Liver (tissue), 9 donors: Measurements from ENCODE around the gene RRAGB. TPM values are rescaled to one million over a fixed set of nuclear protein-coding genes. Genes with fewer than 3 reads are reported as not detected.

Experiments used
- DNase-seq: peaks from one replicate; pipeline ENCODE4 v3.0.0-alpha.2; 2017; ENCODE audit warnings: low spot score
- H3K27ac ChIP-seq, 2 donors: one replicate each; pipeline ENCODE4 v1.7.0; 2013; ENCODE audit warnings: inconsistent platforms in 2 of 2, low read length in 2 of 2, control low read depth in 1 of 2, low read depth in 1 of 2, mild to moderate bottlenecking in 1 of 2
- H3K27me3 ChIP-seq, 4 donors: one replicate each; pipeline versions ENCODE4 v1.6.1 to v1.7.0; 2013; ENCODE audit warnings: low read length in 3 of 4, inconsistent platforms in 1 of 4, mild to moderate bottlenecking in 1 of 4, moderate library complexity in 1 of 4; ENCODE audit not compliant: control insufficient read depth in 4 of 4, insufficient read depth in 4 of 4
- H3K36me3 ChIP-seq, 4 donors: one replicate each; pipeline versions ENCODE4 v1.6.1 to v1.7.0; 2013; ENCODE audit warnings: low read length in 3 of 4, mild to moderate bottlenecking in 3 of 4, low read depth in 1 of 4, moderate library complexity in 1 of 4; ENCODE audit not compliant: control insufficient read depth in 4 of 4, insufficient read depth in 3 of 4
- H3K4me1 ChIP-seq, 4 donors: one replicate each; pipeline versions ENCODE4 v1.6.1 to v1.7.0; 2013; ENCODE audit warnings: low read length in 3 of 4, mild to moderate bottlenecking in 3 of 4, moderate library complexity in 1 of 4; ENCODE audit not compliant: control insufficient read depth in 4 of 4, insufficient read depth in 4 of 4
- H3K4me3 ChIP-seq, 3 donors: one replicate each; pipeline versions ENCODE4 v1.6.1 to v1.7.0; 2013; ENCODE audit warnings: low read length in 3 of 3, control low read depth in 1 of 3, low read depth in 1 of 3, mild to moderate bottlenecking in 1 of 3
- H3K9ac ChIP-seq, 2 donors: one replicate each; pipeline ENCODE4 v1.7.0; 2013; ENCODE audit warnings: low read length in 2 of 2, mild to moderate bottlenecking in 2 of 2, moderate library complexity in 2 of 2, control low read depth in 1 of 2, low read depth in 1 of 2
- H3K9me3 ChIP-seq, 4 donors: one replicate each; pipeline versions ENCODE4 v1.6.1 to v1.7.0; 2013; ENCODE audit warnings: low read length in 3 of 4; ENCODE audit not compliant: control insufficient read depth in 4 of 4
- ATF3 ChIP-seq: IDR thresholded peaks from 2 replicates; pipeline ENCODE4 v1.6.1; 2016; ENCODE audit warnings: antibody characterized with exemption
- CTCF ChIP-seq: fragments of 150-350 bp; IDR thresholded peaks from 2 replicates; pipeline ENCODE4 v1.5.1; 2017; ENCODE audit warnings: improper control_type of control experiment, low read depth, low read length; ENCODE audit not compliant: missing input control
- EGR1 ChIP-seq, 2 donors: IDR thresholded peaks; 2 replicates each; pipeline ENCODE4 v1.6.1; 2016 to 2018; ENCODE audit warnings: antibody characterized with exemption in 2 of 2, low read depth in 2 of 2
- FOXA1 ChIP-seq: IDR thresholded peaks from 2 replicates; pipeline ENCODE4 v1.6.1; 2016; ENCODE audit warnings: antibody characterized with exemption
- FOXA2 ChIP-seq: IDR thresholded peaks from 2 replicates; pipeline ENCODE4 v1.6.1; 2016; ENCODE audit warnings: antibody characterized with exemption
- GABPA ChIP-seq, 2 donors: IDR thresholded peaks in 1 of 2; conservative IDR thresholded peaks in 1 of 2; 2 replicates each; pipeline ENCODE4 v1.6.1; 2016; ENCODE audit warnings: antibody characterized with exemption in 2 of 2, mild to moderate bottlenecking in 1 of 2, moderate library complexity in 1 of 2
- HNF4A ChIP-seq, 2 donors: conservative IDR thresholded peaks; 2 replicates each; pipeline ENCODE4 v1.6.1; 2016; ENCODE audit warnings: antibody characterized with exemption in 2 of 2, mild to moderate bottlenecking in 2 of 2
- HNF4G ChIP-seq: IDR thresholded peaks from 2 replicates; pipeline ENCODE4 v1.6.1; 2016; ENCODE audit warnings: antibody characterized with exemption
- JUND ChIP-seq, 2 donors: IDR thresholded peaks; 2 replicates each; pipeline ENCODE4 v1.6.1; 2016; ENCODE audit warnings: antibody characterized with exemption in 2 of 2
- MAX ChIP-seq: IDR thresholded peaks from 2 replicates; pipeline ENCODE4 v1.6.1; 2016; ENCODE audit warnings: antibody characterized with exemption
- NR2F2 ChIP-seq: IDR thresholded peaks from 2 replicates; pipeline ENCODE4 v1.6.1; 2016; ENCODE audit warnings: antibody characterized with exemption
- RAD21 ChIP-seq, 2 donors: IDR thresholded peaks; 2 replicates each; pipeline ENCODE4 v1.6.1; 2016; ENCODE audit warnings: antibody characterized with exemption in 2 of 2, mild to moderate bottlenecking in 2 of 2
- REST ChIP-seq: IDR thresholded peaks from 2 replicates; pipeline ENCODE4 v1.6.1; 2016; ENCODE audit warnings: antibody characterized with exemption, mild to moderate bottlenecking
- RXRA ChIP-seq, 2 donors: IDR thresholded peaks; 2 replicates each; pipeline ENCODE4 v1.6.1; 2017 to 2018; ENCODE audit warnings: antibody characterized with exemption in 2 of 2, mild to moderate bottlenecking in 1 of 2
- SP1 ChIP-seq: IDR thresholded peaks from 2 replicates; pipeline ENCODE4 v1.6.1; 2018; ENCODE audit warnings: antibody characterized with exemption, mild to moderate bottlenecking
- TAF1 ChIP-seq: conservative IDR thresholded peaks from 2 replicates; pipeline ENCODE4 v1.6.1; 2016; ENCODE audit warnings: antibody characterized with exemption, mild to moderate bottlenecking
- YY1 ChIP-seq: IDR thresholded peaks from 2 replicates; pipeline ENCODE4 v1.6.1; 2016; ENCODE audit warnings: antibody characterized with exemption, mild to moderate bottlenecking
- ZBTB33 ChIP-seq: IDR thresholded peaks from 2 replicates; pipeline ENCODE4 v1.6.1; 2016; ENCODE audit warnings: antibody characterized with exemption
- WGBS: extraction: QIAGEN DNeasy Blood & Tissue Kit; methylation state at CpG from one replicate; pipeline ENCODE4 v1.1.7; 2013; 5-methylcytosine and 5-hydroxymethylcytosine counted together
- polyA plus RNA-seq, 2 donors: library from polyadenylated mRNA; stranded (reverse) in 1 of 2; unstranded in 1 of 2; fragments of 200-250 nt in 1 of 2; fragments of >200 nt in 1 of 2; fragmentation: Nextera tagmentation in 1 of 2; extraction: Ambion mirVana in 1 of 2; gene quantifications; one replicate each; pipeline versions ENCODE4 v1.2.1 to v1.2.3, GENCODE V29; 2013 to 2015
- total RNA-seq, 2 donors: library from RNA; depleted of rRNA; stranded (reverse); fragments of >200 nt; gene quantifications; one replicate each; pipeline ENCODE4 v1.2.3, GENCODE V29; 2014
- donor health status: healthy.
- donor health status: healthy.
- donor health status: healthy.
- donor health status: healthy.
- donor health status: healthy.

Gene RRAGB
- total and polyA plus RNA-seq, 4 donors = 2.8 to 10.3 (median 8.1) TPM

- Histone ChIP-seq H3K4me1 (no peaks in the 10 kb centered on the region), H3K4me3 (no peak overlapping the region), H3K27me3 (no peaks in the 10 kb centered on the region), H3K36me3 (no peaks in the 10 kb centered on the region), H3K27ac (no peak overlapping the region), H3K9me3 (no peaks in the 10 kb centered on the region), H3K9ac (no peak overlapping the region)
- 41% methylated on average over 1 of the region's 1 CpG for WGBS
- DNase-seq = no peak
- no peak for TF ChIP-seq FOXA2
- TF ChIP-seq JUND (IDR thresholded peaks at IDR 0.05) = no peak
- no peak for TF ChIP-seq HNF4A (conservative IDR thresholded peaks at IDR 0.05)
- no peak for TF ChIP-seq HNF4G
- TF ChIP-seq NR2F2 = no peak
- TF ChIP-seq CTCF = no peak
- no peak for TF ChIP-seq MAX
- no peak for TF ChIP-seq ATF3
- no peak for TF ChIP-seq YY1
- no peak for TF ChIP-seq EGR1 (IDR thresholded peaks at IDR 0.05; ENCODE audit: low read depth in 2 of 2)
- TF ChIP-seq GABPA (IDR thresholded peaks at IDR 0.05 in 1 of 2, conservative IDR thresholded peaks at IDR 0.05 in 1 of 2) = no peak
- no peak for TF ChIP-seq TAF1
- no peak for TF ChIP-seq RAD21 (IDR thresholded peaks at IDR 0.05)
- TF ChIP-seq FOXA1 = no peak
- TF ChIP-seq SP1 = no peak
- TF ChIP-seq RXRA (IDR thresholded peaks at IDR 0.05) = no peak
- TF ChIP-seq REST = no peak
- TF ChIP-seq ZBTB33 = no peak
These were observed 7.8 kb upstream of the RRAGB start for GRCh38 chrX:55709735-55710134.

- DNase-seq = no peak
- Histone ChIP-seq H3K27ac (no peak overlapping the region), H3K9me3 (no peaks in the 10 kb centered on the region), H3K4me1 (no peaks in the 10 kb centered on the region), H3K4me3 (no peak overlapping the region), H3K27me3 (no peaks in the 10 kb centered on the region), H3K9ac (no peak overlapping the region), H3K36me3 (no peaks in the 10 kb centered on the region)
- WGBS = 46% methylated on average over 3 of the region's 3 CpGs
- TF ChIP-seq SP1 = no peak
- no peak for TF ChIP-seq HNF4G
- no peak for TF ChIP-seq EGR1 (IDR thresholded peaks at IDR 0.05; ENCODE audit: low read depth in 2 of 2)
- TF ChIP-seq ZBTB33 = no peak
- peak; percentile 40 for TF ChIP-seq NR2F2
- no peak for TF ChIP-seq RAD21 (IDR thresholded peaks at IDR 0.05)
- TF ChIP-seq ATF3 = no peak
These were observed 6.8 kb upstream of the RRAGB start for GRCh38 chrX:55710701-55711100.
